Left lung (tissue), 10 donors: Measurements from ENCODE around the gene PAFAH2. TPM values are rescaled to one million over a fixed set of nuclear protein-coding genes. Genes with fewer than 3 reads are reported as not detected.
A peak's percentile ranks its signal among the peaks of the same experiment; 100 is the strongest.

Experiments used
- ATAC-seq: fragments of 200-7000 bp; cut with Tn5 transposase; one replicate; pipeline ENCODE4 v1.9.1; 2020; ENCODE audit warnings: moderate library complexity
- DNase-seq, 4 donors: peaks; one replicate each; pipeline ENCODE4 v3.0.0-alpha.2; 2013 to 2020
- H3K27ac ChIP-seq, 2 donors: fragments of 200-600 bp; sonication (generic) in 1 of 2; one replicate each; pipeline versions ENCODE4 v1.5.0 to v1.8.0; 2020 to 2021
- H3K27me3 ChIP-seq, 2 donors: fragments of 200-600 bp; sonication (generic) in 1 of 2; one replicate each; pipeline versions ENCODE4 v1.5.0 to v1.8.0; 2020 to 2021
- H3K36me3 ChIP-seq, 2 donors: fragments of 200-600 bp; sonication (generic) in 1 of 2; one replicate each; pipeline versions ENCODE4 v1.5.0 to v1.8.0; 2020 to 2021
- H3K4me1 ChIP-seq, 2 donors: fragments of 200-600 bp; one replicate each; pipeline ENCODE4 v1.8.0; 2021
- H3K4me3 ChIP-seq, 2 donors: fragments of 200-600 bp; sonication (generic) in 1 of 2; one replicate each; pipeline versions ENCODE4 v1.5.0 to v1.8.0; 2020 to 2021; ENCODE audit warnings: mild to moderate bottlenecking in 1 of 2
- H3K9me3 ChIP-seq, 2 donors: fragments of 200-600 bp; sonication (generic) in 1 of 2; one replicate each; pipeline versions ENCODE4 v1.5.0 to v1.8.0; 2020 to 2021
- intact Hi-C, 2 donors: fragments of 100-400 bp; cut with DNase I; formaldehyde crosslinking; loops; one replicate each; pipeline versions ENCODE4 v1.11.2 to v1.14.2; 2022
- polyA plus RNA-seq, 6 donors: library from polyadenylated mRNA; unstranded; fragments of 120-200 nt; gene quantifications; one replicate each; pipeline ENCODE4 v1.2.1, GENCODE V29; 2013; ENCODE audit not compliant: insufficient read length in 6 of 6
- total RNA-seq, 2 donors: library from RNA; stranded (reverse); fragmentation: NEBNext Ultra II Directional; extraction: Animal tissue kit (Norgen Biotek cat#: 25700); gene quantifications; one replicate each; pipeline ENCODE4 v1.2.1, GENCODE V29; 2021
- TF ChIP-seq, protein P1 (sequence below), 2 donors: fragments of 200-600 bp; sonication (generic) in 1 of 2; IDR thresholded peaks; one replicate each; pipeline versions ENCODE4 v1.5.0 to v1.8.0; 2021; ENCODE audit warnings: antibody characterized with exemption in 2 of 2
- donor health status: DM: no; HTN: yes; CAD: no.
- donor health status: DM: no; HTN: no; CAD: no.

PAFAH2 gene
- total and polyA plus RNA-seq, 8 donors: 11.7 to 25.2 (median 13.5) TPM

DNA sequence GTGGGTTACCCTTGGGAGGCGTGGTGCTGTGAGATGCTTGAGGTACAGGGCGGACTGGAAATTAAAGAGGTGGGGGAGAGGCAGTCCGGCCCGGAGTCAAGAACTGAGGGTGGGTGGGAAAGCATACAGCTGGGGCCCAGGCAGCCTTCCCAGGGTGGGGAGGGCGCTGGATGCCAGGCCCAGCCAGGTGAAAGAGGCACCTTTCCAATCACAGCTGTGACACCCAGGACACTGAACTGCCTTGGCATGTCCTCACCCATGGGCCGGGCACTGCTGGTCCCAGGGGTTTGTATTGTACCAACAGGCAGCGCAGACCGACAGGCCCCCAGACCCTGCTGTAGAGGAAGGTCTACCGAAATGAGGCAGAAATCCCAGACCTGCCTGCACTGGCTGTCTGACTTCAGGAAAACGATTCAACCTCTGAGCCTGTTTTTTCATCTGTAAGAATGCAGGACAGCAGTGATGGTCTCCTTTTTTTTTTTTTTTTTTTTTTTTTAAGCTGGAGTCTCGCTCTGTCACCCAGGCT is 39.0 kb upstream of the PAFAH2 start:
- DNase-seq (no peak), ATAC-seq (no peak)
- TF ChIP-seq, protein P1, sequence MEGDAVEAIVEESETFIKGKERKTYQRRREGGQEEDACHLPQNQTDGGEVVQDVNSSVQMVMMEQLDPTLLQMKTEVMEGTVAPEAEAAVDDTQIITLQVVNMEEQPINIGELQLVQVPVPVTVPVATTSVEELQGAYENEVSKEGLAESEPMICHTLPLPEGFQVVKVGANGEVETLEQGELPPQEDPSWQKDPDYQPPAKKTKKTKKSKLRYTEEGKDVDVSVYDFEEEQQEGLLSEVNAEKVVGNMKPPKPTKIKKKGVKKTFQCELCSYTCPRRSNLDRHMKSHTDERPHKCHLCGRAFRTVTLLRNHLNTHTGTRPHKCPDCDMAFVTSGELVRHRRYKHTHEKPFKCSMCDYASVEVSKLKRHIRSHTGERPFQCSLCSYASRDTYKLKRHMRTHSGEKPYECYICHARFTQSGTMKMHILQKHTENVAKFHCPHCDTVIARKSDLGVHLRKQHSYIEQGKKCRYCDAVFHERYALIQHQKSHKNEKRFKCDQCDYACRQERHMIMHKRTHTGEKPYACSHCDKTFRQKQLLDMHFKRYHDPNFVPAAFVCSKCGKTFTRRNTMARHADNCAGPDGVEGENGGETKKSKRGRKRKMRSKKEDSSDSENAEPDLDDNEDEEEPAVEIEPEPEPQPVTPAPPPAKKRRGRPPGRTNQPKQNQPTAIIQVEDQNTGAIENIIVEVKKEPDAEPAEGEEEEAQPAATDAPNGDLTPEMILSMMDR (IDR thresholded peaks at IDR 0.05): no peak
- peaks cover 0 to 51% of the 10 kb centered on the region in 2 donors for H3K27me3 ChIP-seq
- H3K36me3 ChIP-seq: no peaks in the 10 kb centered on the region
- intact Hi-C loops: loop anchor here in 1 of 2 donors (10.0 kb wide), 1 partner anchor 128 kb away; the partner anchor contains the start of genes C1orf232 and ZNF593
- peaks cover 0 to 14% of the 10 kb centered on the region in 2 donors for H3K4me1 ChIP-seq
- no peaks in the 10 kb centered on the region for H3K9me3 ChIP-seq
- no peak overlapping the region for H3K4me3 ChIP-seq
- H3K27ac ChIP-seq: no peak overlapping the region

DNA sequence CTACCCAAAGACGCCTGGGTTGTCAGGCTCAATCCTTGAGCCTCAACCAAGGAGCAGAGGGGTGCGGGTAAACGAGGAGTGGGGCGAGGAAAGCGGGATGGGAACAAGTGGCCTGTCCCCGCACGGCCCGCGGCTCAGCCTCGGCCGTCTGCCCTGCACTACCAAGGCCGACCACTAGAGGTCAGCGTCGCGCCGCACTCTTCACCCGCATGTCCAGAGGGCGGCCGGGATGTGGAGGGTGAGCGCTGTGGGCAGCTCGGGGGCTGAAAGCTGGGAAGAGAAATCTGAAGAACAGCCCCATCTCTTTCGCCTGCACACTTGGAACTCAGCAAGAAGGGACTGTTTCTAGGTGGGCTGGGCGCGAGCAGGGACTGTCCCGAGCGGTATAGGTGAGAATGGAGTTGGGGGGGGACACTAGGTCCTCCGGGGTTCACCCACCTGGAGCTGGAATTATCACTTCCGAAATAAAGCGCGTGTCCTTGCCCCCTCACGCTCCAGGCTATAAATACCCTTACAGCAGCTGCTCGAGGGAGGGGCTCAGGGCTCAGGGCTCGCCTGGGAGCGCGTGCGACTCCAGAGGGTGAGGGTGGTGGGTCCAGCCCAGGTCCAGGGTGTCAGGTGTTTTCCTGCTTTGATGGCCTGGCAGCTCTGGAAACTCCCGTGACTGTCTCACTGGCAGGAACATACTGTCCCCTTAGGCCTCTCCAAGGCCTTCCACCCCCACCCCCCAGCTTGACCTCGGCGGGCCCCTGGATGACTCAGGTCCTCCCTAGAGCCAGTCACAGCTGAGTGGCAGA is 38.3 kb upstream of the PAFAH2 start:
- ATAC-seq: peak; percentile 97
- H3K27me3 ChIP-seq: peaks cover 0 to 44% of the 10 kb centered on the region in 2 donors
- DNase-seq: peak; percentile 77 to 97 (median 84)
- peak overlapping the region; percentile 29 to 65 for H3K27ac ChIP-seq
- H3K36me3 ChIP-seq: no peaks in the 10 kb centered on the region
- intact Hi-C loops: loop anchor here in 1 of 2 donors (10.0 kb wide), 1 partner anchor 129 kb away; the partner anchor contains the start of genes C1orf232 and ZNF593
- no peaks in the 10 kb centered on the region for H3K9me3 ChIP-seq
- TF ChIP-seq, protein P1 (IDR thresholded peaks at IDR 0.05): peak; percentile 100
- H3K4me1 ChIP-seq: peaks cover 0 to 14% of the 10 kb centered on the region in 2 donors
- peak overlapping the region; percentile 75 to 90 for H3K4me3 ChIP-seq

DNA sequence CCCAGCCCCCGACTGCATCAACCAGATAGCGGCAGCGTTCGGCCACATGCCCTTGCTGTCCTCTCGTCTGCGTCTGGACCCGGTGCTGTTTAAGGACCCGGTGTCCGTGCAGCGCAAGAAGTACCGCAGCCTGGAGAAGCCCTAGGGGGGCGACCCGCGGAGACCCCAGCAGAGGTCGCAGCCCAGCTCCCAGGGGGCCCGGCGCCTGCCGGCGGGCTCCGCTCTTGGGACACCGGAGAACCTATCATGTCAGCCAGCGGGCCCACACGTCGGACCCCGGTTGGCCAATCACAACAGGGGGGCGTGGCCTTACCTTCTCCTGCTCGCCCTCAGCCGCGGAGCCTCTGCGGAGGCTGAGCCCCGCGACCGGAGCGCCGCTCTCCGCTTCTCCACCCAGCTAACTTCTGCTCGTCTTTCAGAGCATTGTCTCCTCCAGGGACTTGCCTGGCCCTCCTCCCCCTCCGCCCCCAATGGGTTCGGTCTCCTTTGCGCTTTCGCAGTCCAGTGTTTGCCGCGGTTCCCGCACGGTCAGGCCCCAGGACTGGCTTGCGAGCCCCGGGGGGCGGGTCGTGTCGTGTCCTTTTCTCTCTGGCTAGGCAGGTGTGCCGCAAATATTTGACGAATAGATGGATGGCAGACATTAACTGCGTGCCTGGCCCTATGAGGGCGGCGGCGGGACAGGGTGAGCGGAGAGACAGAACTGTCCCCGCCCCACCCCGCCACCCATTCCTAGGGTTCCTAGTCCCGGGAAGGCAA is 37.5 kb upstream of the PAFAH2 start:
- DNase-seq (peak; percentile 90 to 99 (median 96)), ATAC-seq (peak; percentile 95)
- peaks cover 0 to 14% of the 10 kb centered on the region in 2 donors for H3K4me1 ChIP-seq
- intact Hi-C loops: loop anchor here in 1 of 2 donors (10.0 kb wide), 1 partner anchor 129 kb away; the partner anchor contains the start of genes C1orf232 and ZNF593
- peak overlapping the region; percentile 29 to 65 for H3K27ac ChIP-seq
- H3K4me3 ChIP-seq: peak overlapping the region; percentile 75 to 90
- H3K36me3 ChIP-seq: no peaks in the 10 kb centered on the region
- TF ChIP-seq, protein P1 (IDR thresholded peaks at IDR 0.05): no peak
- H3K9me3 ChIP-seq: no peaks in the 10 kb centered on the region
- H3K27me3 ChIP-seq: peaks cover 0 to 43% of the 10 kb centered on the region in 2 donors

DNA sequence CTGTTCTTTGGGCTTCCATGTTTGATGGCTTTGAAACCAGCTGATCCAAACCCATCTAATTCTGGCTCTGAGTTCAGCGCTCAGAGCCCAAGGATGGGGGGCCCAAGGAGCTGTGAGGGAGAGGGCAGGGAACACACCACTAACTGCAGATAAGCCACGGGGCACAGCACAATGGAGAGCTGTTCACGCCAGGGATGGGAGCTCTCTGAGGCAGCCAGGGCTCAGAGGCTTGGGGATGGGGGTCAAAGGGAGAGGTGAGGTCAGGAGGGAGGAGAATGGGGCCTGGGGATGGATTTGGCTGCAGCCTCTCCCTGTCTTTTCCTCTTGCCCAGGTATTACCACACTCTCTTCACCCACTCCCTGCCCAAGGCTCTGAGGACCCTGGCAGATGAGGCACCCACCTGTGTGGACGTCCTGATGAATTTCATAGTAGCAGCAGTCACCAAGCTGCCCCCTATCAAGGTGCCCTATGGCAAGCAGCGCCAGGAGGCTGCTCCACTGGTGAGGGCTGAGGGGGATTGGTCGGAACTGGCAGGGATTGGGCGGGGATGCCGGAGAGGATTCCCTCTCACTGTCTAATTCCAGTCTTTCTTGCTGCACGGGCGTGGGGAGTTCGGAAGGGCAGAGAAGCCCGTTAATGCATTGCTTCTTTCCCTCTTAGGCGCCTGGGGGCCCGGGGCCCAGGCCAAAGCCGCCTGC is 36.8 kb upstream of the PAFAH2 start:
- H3K36me3 ChIP-seq: no peaks in the 10 kb centered on the region
- DNase-seq (no peak), ATAC-seq (no peak)
- intact Hi-C loops: loop anchor here in 1 of 2 donors (10.0 kb wide), 1 partner anchor 130 kb away; the partner anchor contains the start of genes C1orf232 and ZNF593
- TF ChIP-seq, protein P1 (IDR thresholded peaks at IDR 0.05): no peak
- H3K4me1 ChIP-seq: peaks cover 0 to 14% of the 10 kb centered on the region in 2 donors
- H3K9me3 ChIP-seq: no peaks in the 10 kb centered on the region
- peak overlapping the region; percentile 75 to 90 for H3K4me3 ChIP-seq
- peaks cover 0 to 37% of the 10 kb centered on the region in 2 donors for H3K27me3 ChIP-seq
- no peak overlapping the region for H3K27ac ChIP-seq
